ENCODE results near the gene C1orf174.

GRCh38 chr1:3893190-3893589 lies 6.9 kb downstream of the C1orf174 start:
- no peak for TF ChIP-seq POLR2AphosphoS5 (IDR thresholded peaks at IDR 0.05; ENCODE audit: low read depth, low read length)
- no peak for TF ChIP-seq POLR2A (IDR thresholded peaks at IDR 0.05; ENCODE audit: low read depth, low read length)
- TF ChIP-seq TAF1 (IDR thresholded peaks at IDR 0.05; ENCODE audit: low read depth, low read length), result no peak
- peak; percentile 76 for TF ChIP-seq SPI1 (IDR thresholded peaks at IDR 0.05; ENCODE audit: low read depth, low read length)
- TF ChIP-seq PAX5 (IDR thresholded peaks at IDR 0.05; ENCODE audit: insufficient read depth, low read length, severe bottlenecking), result no peak
